Right lobe of liver (tissue), 4 donors: ENCODE measurements around the gene LGALS3BP.

Source experiments
- CTCF ChIP-seq, 4 donors: fragments of 200-600 bp in 3 of 4; fragments of 450-650 bp in 1 of 4; IDR thresholded peaks; one replicate each; pipeline versions ENCODE4 v1.5.1 to v1.8.0; 2016 to 2022; ENCODE audit warnings: antibody characterized with exemption in 4 of 4, mild to moderate bottlenecking in 2 of 4
- POLR2A ChIP-seq: fragments of 450-650 bp; IDR thresholded peaks from one replicate; pipeline ENCODE4 v1.6.1; 2017; ENCODE audit warnings: antibody characterized with exemption, mild to moderate bottlenecking
- donor health status: DM: no; HTN: no; CAD: no.
- donor health status: DM: no; HTN: no; CAD: no.
- donor health status: DM: no; HTN: yes; CAD: no.

- no peak for TF ChIP-seq POLR2A
- TF ChIP-seq CTCF (IDR thresholded peaks at IDR 0.05) = no peak
Observed at GRCh38 chr17:78961571-78961970, 18.2 kb downstream of the LGALS3BP start.
